ENCODE data around the gene LRRC17. TPM values are rescaled to one million over a fixed set of nuclear protein-coding genes. Genes with fewer than 3 reads are reported as not detected.

LRRC17 gene
- total RNA-seq, 1 donor from 2014 or later = 1.1 TPM

DNA sequence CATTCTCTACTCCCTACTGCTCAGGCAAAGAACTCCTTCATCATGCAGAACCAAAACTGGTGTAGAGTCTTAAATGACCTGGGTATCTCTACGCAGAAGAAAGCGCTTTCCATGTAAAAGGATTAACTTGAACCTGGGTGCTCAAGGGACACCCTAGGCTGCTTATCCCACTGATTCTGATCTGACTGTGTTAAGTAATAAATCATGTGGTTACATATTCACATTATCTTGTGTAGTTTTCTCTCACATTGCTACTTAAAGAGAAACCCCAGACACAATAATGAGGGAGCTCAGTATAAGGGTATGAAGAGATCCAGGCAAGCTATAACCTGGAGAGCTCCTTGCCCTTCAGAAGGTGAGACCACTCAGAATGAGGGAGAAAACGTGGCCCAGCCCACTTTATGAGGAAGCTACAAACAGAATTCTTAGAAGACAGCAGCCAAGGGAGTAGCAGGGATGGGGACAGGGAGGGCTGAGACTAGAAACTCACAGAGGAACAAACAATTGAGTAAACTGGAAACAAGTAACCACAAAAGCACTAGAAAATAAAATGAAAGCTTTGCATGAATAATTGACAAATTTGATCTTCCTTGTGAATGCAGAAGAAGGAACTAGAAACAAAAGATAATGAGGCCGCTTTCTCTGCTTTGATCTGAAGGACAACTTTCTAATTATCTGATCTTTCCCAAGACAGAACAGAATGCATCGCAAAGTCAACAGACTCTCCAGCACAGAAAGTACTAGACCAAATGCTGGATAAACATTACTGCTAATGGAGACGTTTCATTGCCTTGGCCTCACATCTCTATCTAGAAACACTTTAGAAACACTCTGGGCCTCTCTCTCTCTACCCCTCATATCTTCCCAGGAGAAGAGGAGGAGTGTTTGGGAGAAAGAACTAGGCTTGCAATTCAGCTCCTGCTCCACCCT lies 76.1 kb downstream of the LRRC17 start:
- DNase-seq (ENCODE audit: low read depth) = no peak

DNA sequence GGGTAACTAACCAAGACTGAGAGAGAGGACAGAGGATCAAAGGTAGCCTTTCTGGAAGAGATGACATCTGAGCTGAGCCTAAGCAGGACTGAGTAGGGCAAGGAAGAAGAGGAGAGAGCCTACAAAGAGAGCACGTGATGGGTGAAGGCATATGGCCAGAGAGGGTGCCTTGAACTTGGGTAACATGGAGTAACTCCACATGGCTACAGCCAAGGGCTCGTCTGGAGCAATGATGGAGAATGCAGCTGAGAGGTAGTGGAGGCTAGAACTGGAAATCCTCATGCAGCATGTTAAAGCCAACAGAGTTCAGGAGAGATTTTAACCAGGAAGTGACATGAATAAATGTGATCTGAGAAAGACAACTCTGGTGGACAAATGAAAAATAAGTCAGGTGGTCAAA lies 77.8 kb downstream of the LRRC17 start:
- DNase-seq (ENCODE audit: low read depth) = no peak

DNA sequence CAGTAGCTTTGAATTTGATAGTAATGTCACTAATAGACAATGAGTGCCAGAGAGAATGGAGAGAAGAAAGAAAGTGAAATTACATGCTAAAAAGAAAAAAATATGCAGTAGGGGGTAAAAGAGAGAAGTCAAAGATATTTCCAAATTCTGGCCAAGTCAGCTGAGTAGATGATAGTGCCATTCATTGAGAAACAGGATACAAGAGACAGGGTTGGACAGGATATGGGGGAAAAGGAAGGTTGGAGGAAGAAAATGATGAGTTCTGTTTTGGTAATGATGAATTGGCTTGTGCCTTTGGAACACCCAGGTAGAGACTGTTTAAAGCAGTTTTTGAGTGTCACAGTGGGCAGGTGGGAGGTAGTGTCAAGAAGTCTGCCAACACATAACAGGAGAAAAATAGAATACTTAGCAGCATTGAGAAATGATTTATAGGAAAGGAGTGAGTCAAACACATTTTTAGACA lies 78.3 kb downstream of the LRRC17 start:
- DNase-seq (ENCODE audit: low read depth) = no peak

DNA sequence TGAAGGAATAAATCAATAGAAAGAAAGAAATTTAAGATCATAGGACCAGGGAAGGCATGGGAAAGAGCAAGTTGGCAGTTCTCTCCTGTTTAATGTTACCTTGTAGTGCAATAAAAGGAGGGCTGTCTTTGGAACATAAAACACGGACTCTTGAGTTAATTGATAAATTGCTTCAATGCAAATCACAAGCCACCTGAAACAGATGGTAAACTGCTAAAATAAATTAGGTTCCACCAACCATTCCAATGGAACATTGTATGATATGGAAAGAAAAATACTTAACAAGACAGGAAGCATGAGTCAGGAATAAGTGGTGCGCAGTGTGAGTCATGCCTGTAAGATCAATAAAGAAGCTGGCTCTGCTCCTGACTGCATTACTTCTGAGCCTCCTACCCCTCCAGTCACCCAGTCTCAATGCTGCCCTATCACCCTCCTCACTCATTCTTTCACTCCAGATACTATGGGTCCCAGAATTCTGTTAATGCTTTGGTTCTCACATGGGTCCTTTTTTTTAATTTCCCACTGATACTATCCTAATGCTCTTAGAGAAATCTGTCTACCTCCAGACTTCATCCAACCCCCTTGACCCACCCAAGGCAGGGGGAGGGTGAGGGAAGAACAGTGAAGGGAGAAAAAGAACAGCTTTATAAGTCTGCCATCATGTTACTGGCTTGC lies 78.9 kb downstream of the LRRC17 start:
- DNase-seq (ENCODE audit: low read depth) = peak; percentile 97

DNA sequence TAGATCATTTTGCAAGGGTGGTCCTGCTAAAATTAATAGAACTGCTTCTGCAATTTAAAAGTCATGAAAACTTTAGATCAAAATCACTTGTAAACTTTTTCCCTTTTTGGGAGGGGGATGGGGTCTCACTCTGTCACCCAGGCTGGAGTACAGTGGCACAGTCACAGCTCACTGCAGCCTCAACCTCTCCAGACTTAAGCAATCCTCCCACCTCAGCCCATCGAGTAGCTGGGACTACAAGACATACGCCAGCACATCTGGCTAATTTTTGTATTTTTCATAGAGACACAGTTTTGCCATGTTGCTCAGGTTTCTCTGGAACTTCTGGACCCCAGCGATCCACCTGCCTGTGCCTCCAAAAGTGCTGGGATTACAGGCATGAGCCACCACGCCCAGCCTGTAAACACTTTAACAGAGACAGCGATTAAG lies 79.7 kb downstream of the LRRC17 start:
- DNase-seq (ENCODE audit: low read depth) = no peak

DNA sequence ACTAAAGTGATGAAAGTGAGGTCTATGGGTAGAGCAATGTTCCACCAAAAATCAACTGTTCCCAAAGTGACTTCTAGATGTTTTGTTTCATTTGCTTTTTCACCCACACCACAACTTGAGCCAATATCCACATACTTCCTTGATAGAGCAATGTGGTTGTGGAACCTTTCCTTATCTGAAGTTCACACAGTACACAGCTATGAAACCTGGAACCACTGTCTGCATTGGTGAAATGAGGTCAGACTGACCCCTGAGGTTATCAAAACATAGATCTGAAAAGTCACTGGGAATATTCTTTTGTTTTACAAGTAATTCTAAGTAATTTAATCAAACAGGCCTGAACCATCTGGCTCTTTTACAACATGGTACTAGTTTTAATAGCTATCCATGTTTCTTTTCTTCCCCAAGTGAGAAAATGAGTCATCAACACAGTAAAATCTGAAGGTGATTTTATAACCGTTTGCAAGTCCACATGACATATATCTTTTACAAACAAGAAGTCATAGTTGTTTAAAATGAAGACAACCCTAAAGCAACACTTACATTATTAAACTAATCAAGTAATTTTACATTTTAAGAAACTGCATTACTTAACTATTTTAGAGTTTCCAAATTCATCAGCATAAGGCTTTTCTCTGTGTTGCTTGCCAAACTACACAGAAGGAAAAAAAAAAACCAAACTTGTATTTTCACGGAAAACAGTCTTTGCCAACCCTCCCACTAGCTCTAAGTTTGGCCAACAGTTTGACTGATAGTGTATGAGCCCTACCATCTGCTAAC lies 80.3 kb downstream of the LRRC17 start:
- DNase-seq (ENCODE audit: low read depth) = peak; percentile 82

DNA sequence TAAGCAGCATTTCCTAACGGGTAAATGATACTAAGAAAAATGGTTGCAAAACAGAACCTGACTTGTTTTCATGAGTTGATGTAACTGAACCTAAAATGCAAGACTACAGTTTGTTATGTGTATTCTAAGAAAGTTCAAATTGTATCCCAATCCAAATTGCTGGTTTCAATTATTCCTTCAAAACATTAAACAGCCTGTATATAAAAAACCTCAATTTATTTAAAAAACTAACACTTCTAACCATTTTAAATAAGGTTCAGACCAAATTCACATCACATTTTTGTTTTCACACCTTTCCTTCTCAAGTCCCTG lies 80.9 kb downstream of the LRRC17 start:
- DNase-seq (ENCODE audit: low read depth) = no peak

DNA sequence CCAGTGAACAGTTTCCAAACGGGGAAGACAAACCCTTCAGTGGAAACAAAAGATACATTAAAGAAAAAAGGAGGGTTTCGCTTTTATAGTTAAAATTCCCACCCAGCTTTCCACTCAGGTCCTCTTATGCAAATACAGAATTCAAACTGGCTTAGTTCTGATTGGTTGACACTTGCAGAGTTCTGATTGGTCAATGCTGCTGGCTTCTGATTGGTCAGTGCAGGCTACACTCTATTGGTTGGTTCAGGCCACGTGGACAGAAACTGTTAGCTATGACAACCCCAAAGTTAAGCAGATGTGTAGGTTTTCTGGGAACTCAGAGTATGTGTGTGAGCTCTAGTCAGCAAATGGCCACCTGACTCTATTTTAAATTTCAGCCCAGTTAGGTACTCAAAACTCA lies 81.8 kb downstream of the LRRC17 start:
- no peak for DNase-seq (ENCODE audit: low read depth)

Other genes starting within 250 kb of the LRRC17 start
- 0.35 and 4.0 TPM in 2 replicates for gene POLR2J2, start 241.3 kb upstream of the LRRC17 start, total RNA-seq
- 12.7 and 13.4 TPM in 2 replicates for gene FAM185A, start 164.0 kb upstream of the LRRC17 start, total RNA-seq
- gene FBXL13, start 161.8 kb downstream of the LRRC17 start, total RNA-seq = 3.5 and 4.3 TPM in 2 replicates
- 53.7 and 67.9 TPM in 2 replicates for gene ARMC10, start 162.1 kb downstream of the LRRC17 start, total RNA-seq
- 22.1 and 37.2 TPM in 2 replicates for gene NAPEPLD, start 236.1 kb downstream of the LRRC17 start, total RNA-seq

All from renal cortical epithelial cell (primary cell).